Stimulated activated CD4-positive, alpha-beta T cell treated with anti-CD3 and anti-CD28 coated beads, Interleukin-1b, Interleukin-23, amount 100 ng/mL, for 4 hours (primary cell): ENCODE results near the gene ZMPSTE24.
"Not testable (repeated sequence)": the region's sequence is repeated elsewhere in the genome, so short reads cannot be mapped to it uniquely, and the experiment has no call there.

ENCODE experiments used
- DNase-seq, 2 donors: peaks; one replicate each; pipeline ENCODE4 v3.0.0-alpha.2; 2020; ENCODE audit warnings: low read depth in 2 of 2

The ZMPSTE24 gene

DNA sequence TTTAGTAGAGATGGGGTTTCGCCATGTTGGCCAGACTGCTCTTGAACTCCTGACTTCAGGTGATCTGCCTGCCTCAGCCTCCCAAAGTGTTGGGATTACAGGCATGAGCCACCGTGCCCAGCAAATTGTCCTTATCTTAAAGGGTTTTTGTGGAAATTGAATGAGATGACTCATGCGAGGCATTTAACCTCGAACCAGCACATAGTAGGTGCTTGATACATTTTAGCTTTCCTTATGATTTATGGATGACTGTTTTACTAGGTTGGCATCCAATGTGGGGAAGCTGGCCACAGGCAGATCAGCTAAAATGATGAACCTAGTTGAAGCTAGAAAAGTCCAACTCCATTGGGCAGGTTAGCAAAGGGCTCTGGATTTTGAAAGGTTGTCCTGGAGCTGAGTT, 60.4 kb downstream of the ZMPSTE24 start:
- DNase-seq = no peak

DNA sequence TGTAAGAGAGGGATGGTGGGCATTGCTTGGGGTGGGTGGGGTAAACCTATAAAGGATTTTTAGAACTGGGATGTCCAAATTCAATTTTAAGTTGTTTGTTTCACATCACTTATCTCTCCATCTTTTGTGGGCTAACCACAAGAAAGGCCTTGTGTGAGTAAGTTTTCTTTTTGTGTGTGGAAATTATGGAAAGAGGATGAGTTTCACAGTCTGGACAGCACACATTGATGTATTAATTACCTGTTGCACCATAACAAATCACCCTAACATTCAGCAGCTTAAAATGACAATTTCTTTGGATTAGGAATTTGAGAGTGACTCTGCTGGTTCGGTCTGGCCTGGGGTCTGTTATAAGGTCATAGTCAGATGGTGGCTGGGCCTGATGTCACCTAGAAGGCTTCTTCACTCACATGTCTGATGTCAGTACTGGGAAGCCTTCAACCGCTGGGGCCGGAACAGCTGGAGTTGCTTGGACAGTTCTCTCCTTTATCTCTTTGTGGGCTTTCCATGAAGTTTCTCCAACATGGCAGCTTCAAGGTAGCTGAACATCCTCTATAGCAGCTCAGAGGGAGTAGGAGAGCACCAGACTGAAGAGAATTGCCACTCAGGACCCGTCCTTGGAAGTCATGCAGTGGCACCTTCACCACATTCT, 61.1 kb downstream of the ZMPSTE24 start:
- no peak for DNase-seq

DNA sequence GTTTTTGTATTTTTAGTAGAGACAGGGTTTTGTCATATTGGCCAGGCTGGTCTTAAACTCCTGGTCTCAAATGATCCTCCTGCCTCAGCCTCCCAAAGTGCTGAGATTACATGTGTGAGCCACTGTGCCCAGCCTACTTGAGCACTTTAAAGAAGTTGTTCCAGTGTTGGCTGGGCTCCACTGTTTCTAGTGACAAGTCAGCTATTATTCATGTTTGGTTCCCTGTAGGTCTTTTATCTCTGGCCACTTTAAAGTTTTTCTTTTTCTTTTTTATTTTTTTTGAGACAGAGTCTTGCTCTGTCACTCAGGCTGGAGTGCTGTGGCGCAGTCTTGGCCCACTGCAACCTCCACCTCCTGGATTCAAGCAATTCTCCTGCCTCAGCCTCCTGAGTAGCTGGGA, 73.4 kb downstream of the ZMPSTE24 start:
- not testable (repeated sequence) for DNase-seq

DNA sequence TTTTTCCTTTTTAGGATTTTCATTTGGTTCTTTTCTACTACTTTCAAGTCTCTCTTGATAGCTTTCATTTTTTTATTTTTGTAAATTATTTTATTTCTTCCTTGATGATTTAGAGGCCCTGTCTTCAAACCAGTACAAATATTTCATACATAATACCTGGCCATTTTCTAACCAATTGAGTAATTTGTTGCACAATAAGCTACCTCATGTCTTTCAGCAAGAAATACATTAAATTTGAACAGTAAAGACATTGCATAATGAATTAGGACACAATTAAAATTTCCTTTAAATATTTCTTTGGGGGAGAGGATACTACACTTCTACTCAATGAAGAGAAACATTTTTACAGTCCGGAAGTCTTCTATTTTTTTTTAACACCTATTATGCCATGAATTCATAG, 74.7 kb downstream of the ZMPSTE24 start:
- no peak for DNase-seq

DNA sequence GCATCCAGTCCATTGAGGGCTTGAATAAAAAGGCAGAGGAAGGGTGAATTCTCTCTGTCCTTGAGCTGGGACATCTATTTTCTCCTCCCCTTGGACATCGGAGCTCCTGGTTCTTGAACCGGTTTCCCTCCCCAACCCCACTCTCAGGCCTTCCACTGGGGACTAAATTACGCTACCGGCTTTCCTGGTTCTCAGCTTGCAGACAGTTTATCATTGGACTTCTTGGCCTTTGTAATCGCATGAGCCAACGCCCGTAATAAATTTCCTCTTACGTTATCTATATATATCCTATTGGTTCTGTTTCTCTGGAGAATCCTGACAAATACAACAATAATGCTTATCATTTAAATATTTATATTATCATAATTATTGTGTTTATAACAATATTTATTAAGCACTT, 79.4 kb downstream of the ZMPSTE24 start:
- DNase-seq = no peak

DNA sequence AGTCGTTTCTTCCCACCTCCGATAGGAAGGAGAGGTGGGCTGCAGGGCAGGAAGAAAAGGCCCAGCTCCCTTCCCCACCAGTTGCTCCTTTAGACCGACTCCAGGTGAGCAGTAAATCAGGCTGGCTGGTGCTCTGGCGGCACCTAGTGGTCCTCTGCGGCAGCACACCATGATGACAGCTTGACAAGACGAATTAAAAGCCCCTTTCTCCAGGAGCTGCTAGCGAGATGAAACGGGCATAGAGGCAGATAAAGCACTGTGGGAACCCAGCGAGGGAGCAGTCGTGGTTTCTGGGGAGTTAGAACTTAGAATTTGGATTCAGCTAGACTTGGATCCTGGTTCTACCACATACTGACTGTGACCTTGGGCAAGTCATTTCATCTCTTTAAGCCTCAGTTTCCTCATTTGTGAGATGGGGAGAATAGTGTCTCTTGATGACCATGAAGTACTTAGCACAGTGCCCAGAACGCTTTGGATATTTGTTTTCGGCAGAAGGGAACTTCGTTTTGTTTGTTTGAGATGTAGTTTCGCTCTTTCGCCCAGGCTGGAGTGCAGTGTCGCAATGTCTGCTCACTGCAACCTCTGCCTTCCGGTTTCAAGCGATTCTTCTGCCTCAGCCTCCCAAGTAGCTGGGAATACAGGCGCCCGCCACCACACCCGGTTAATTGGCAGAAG, 80.8 kb downstream of the ZMPSTE24 start:
- DNase-seq = peak; percentile 86 to 88

DNA sequence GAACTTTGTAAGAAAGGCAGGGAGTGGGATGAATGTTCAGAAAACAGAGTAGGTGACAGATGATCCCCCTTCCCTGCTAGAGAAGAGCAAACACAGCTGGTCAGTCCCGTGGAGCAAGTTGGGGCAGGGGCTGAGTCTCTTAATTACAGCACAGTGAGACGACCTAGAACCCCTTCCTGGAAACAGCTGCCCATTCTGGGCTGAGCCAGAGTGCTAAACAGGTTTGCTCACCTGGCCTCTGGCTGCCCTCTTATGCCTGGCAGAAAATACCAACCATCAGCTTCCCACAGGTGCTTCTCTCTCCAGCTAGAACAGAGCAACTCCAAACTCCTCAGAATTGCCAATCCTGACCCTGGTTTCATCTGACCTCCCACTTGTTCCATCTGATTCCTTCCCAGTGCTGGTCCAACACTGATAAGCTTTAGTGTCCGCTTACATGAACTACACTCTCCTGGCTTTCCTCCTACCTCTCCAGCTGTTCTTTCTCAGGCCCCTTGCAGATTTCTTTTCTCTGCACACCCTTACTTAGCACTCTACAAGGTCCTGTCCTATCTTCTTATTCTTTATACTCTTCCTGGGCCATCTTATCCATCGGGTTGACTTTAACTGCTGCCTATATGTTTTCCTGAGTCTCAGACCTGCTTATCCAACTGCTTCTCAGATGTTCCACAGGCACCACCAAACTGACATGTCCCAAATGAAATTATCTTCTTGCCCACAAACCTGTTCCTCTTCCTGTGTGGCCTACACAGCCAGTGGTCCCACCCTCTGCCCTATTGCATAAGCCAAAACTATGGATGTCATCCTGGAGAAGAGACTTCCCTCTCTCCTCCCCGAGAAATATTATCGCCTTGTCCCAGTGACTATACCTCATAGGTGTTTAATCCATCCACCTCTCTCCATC, 81.6 kb downstream of the ZMPSTE24 start:
- no peak for DNase-seq

DNA sequence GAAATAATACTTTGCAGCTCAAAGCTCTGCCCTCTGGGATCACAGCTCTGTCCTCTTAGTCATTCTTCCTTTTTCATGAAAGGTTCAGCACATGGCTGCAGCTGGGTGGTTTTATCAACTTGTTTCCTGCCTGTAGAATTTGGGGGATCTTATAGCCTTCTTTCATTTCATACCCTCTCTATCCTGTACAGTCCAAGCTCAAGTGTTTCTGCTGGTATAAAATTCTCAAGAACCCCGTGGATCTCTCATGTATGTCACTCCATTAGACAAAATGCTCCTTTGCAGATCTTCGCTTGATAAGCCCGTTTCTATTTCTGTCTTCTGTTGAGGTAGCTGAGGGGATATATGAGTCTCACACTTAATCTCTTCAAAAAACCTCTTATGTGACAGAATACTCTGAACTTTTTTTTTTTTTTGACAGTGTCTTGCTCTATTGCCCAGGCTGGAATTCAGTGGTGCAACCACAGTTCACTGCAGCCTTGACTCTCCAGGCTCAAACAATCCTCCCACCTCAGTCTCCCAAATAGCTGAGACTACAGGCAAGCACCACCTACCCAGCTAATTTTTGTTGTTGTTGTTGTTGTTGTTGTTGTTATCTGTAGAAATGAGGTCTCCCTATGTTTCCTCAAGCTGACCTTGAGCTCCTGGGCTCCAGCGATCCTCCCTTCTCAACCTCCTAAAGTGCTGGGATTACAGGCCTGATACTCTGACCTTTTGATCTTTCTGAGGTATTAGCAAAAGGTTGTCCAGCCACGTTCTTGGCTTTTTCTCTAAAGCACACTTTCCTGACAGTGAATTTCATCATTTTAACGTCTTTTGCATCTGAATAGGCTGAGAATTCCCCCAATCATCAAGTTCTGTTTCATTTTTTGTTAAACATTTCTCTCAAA, 83.7 kb downstream of the ZMPSTE24 start:
- DNase-seq = no peak

DNA sequence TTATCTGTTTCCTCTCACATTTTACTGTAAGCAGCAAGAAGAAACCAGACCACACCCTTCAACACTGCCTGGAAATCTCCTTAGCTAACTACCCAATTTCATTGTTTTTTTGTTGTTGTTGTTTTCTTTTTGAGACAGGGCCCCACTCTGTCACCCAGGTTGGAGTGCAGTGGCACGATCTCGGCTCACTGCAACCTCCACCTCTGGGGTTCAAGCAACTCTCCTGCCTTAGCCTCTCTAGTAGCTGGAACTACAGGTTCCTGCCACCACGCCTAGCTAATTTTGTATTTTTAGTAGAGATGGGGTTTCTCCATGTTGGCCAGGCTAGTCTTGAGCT, 84.3 kb downstream of the ZMPSTE24 start:
- not testable (repeated sequence) for DNase-seq
